ENCODE measurements around the gene ZDHHC11B.

The ZDHHC11B gene

DNA sequence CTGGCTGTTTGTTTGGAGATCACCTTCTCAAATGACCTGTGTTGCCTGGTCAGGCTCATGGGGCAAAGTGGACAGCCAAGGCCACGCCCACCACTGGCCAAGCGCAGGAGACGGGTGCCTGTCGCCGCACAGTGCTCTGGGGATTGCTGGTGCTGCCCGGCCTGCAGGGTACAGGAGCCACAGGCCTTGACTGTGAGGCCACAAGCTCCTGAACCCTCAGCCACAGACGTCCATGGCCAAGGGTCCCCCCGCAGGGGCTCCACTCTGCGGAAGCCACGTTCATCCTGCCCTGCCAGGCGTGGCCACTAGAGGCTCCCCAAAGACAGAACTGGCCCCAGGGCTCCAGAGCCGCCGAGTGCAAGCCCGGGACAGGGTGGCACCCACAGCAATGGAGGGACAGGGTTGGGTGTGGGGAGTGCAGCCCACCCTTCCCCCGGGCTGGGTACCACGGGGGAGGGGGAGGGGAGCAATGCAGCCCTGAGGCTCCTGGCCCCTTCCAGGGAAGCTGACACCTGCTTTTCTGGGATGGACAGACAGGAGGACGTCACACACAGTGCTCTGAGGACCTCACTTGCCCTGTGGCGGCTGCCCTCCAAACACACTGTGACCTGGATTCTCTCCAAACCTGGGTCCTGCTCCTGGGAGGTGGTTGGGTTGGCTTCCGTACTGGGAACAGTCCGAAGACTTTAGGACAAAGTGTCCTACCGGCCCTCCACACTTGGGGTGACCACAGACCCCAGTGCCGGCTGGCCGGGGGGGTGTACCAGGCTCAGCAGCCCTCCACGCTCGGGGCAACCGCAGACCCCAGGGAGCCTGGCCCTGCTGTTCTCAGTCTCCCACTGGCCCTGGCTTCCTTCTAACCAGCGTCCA lies 112.8 kb downstream of the ZDHHC11B start:
- DNase-seq: peak; percentile 56 to 59

DNA sequence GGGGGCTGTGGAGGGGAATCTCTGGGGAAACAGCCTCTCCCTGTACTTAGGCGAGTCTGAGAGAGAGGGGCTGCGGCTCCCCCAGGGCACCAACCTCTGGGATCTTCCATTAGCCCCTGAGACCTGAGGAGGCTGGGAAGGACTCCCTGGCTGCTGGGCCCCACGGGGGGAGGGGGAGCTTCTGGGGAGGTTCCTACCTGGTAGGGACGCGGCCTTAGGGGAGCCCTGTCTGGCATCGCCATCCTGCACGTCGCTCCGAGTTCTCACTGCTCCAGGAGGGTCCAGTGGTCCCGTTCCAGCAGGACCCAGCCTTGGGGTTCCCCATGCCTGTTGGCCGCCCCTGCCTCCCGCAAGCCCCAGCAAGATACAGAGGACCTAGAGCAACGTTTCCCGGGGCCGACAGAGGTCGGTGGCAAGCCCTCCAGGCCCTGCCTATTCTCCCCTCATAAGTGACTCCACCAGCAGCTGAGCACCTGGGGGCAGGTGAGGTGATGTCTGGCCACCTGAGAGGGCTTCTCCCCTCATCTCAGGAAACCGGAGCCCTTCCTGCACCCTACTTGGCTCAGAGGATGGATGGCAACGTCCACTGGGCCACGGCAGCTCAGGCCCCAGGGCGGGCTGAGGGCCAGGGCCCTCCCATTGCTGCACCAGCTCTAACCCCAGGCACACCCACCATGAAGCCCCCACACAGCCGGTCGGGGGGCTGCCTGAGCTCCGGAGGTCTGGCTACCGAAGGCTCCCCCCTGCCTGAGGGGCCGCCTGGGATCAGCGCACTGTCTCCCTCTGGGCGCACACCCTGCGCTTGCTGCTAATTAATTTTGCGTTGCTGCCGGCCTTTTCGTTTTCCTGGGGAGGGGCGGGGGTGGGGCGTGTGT lies 113.9 kb downstream of the ZDHHC11B start:
- no peak for DNase-seq

DNA sequence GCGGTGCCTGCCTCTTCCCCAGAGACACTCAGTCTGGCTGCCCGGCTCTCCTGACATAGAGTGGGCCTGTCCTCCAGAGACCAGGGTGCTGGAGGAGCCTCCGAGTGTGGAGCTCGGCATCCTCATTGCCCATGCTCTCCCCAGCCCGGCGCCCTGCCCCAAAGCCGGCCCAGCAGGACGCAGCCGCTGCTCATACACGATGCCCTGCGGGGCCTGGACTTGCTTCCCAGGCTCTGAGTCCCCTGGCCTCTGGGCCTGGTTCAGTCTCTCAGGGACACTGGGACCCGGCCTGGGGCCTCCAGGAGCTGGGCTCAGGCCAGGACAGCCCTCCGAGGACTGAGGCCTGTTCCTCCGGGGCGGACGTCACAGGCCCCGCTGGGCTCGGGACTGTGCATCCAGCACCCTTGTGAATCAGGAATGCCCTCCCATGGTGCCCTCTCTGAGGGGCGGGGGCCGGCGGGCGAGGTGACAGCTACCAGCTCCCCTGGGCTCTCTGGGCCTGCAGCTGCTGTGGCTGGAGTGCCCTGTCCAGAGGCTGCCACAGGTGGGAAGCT lies 114.6 kb downstream of the ZDHHC11B start:
- no peak for DNase-seq

DNA sequence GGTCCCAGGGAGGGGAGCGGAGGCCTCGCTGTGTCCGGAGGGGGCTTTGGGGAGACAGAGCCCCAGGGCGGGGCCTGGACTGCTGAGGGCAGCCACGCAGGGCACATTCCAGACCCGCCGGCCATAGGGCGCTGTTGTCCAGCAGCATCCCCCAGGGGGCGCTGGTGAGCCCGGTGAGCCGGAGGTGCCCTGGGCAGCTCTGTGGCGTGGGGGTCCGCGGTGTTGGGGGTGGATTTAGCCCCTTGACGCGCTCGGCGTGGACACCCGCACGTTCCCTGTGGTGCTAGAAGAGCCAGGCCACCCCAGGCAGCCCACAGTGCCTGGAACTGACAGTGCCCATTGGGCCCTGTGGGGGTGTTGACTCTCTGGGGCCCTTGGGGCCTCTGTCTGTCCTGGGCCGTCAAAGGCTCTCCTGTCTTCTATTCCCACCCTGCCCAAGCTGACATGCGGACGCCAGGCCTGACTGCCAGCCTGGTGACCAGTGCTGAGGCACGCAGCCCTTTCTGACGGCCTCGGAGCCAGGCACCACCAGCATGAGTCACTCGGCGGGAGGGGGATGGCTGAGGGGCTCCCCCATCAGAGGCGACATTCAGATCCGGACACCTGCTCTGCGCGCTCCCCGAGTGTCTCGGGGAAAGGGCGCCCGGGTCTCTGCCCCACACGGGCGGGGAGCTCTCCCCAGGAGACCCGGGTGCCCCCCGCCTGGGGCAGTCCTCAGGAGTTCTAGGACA lies 115.3 kb downstream of the ZDHHC11B start:
- DNase-seq: peak in 1 of 2 donors; percentile 56

DNA sequence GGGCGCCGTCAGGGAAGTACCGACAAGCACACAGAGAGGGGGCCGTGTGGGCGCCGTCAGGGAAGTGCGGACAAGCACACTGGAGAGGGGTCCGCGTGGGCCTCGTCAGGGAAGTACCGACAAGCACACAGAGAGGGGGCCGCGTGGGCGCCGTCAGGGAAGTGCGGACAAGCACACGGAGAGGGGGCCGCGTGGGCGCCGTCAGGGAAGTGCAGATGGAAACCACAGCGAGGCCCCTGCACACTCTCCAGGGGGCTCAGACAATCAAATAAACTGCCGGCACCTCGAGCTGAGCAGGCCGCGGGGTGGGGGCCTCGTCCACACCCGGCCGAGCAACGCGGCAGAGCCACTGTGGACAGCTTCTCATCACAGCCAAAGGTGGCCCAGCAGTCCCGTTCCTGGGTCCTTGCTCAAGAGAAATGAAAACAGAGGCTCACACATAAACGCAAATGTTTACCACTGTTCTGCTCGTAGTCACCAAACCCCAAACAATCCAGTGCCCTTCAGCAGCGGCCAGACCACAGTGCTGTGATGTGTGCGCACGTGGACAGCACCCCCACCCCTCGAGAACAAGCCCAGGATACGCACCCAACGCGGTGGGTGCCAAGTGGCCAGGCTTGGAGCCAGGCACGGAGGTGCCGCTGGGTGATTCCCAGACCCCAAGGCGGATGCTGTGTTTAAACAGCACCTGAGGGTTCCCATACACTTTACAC lies 116.1 kb downstream of the ZDHHC11B start:
- no peak for DNase-seq

DNA sequence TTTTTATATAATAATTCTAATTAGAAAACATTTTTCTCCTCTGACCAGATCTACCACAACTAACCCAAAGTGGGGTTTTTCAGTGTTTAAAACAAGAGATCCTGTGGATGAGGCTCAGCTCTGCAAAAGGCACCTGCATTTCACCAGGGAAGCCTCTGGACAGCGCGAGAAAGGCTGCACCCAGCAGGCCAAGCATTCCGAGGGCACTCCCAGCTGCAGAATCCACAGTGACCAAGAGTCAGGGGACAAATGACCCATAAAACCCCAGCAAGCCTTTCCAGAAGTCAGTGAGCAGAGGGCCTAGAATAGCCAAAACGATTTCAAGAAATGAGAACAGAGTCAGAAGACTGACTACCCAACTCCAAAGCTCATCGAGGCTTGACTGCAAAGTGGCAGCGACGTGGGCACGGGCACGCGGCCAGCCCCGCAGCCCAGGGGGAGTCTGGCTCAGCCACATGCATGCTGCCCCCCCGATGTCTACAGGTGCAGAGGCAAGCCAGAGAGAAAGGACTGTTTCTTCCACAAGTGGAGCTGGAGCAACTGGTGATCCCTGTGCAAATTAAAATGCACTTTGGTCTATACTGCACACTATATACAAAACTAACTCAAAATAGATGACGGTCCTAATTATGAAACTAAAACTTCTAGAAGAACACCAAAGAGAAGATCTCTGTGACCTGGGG lies 117.6 kb downstream of the ZDHHC11B start:
- DNase-seq: no peak

DNA sequence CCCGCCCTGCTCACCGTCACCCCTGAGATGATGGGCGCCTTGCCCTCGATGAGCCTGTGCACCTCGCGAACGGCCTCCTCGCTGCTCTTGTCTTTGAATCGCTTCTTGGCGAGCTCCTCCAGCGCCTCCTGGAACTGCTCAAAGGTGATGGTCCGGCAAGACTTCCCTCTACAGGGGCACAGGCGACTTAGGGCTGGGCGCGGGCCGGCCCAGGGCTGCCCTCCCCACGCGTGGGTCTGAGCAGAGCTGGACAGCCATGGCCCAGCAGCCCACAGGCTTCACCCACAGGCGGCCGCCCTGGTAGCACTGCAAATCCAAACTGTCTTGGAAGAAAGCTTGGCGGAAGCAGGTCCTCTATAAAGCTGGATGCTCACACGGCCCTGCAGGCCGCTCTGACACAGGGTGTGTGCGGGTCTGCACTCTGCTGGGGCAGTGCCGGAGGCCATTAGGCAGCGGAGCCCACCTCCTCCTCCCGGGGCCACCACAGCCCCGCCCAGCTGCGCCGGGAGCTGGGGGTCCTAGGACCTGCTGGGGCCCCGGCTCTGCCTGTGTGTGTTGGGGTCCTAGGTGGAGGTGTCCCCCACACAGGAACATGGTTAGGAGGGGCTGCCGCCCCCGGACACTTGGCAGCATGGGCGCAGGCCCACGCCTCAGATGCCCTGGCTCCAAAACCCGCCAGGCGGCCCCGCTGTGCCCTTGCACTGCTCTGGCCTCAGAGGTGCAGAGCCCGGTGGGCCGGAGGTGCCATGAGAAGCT lies 118.4 kb downstream of the ZDHHC11B start:
- no peak for DNase-seq

DNA sequence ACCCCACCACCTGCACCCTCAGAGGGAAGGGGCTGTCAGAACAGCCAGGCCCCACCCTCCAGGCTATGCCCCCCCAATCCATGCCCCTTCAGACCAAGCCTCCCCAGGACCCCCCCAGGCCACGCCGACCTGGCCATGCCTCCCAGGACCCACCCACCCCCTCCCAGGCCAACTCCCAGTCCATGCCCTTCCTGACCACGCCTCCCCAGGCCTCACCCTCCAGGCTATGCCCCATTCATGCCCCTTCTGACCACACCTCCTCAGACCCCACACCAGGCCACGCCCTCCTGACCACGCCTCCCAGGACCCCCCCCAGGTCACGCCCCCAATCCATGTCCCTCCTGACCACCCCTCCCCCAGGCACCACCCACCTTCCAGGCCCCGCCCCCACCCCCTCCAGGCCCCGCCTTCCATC lies 119.0 kb downstream of the ZDHHC11B start:
- no peak for DNase-seq

DNA sequence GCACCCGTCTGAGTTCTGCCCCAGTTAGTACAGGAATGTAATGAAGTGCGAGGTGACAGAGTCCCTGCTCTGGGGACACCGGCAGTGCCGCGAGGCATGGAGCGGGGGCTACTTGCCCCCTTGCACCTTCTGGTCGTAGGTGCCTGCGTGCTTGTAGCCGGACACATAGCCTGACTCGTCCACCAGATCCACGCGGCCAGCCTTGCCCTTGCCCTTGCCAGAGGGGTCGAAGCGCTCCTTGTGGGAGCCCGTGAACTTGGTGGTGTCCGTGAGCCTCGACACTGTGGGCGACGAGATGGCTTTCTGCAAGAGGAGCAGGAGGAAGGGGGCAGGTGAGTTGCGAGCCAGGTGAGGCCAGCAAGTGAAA lies 119.6 kb downstream of the ZDHHC11B start:
- no peak for DNase-seq

DNA sequence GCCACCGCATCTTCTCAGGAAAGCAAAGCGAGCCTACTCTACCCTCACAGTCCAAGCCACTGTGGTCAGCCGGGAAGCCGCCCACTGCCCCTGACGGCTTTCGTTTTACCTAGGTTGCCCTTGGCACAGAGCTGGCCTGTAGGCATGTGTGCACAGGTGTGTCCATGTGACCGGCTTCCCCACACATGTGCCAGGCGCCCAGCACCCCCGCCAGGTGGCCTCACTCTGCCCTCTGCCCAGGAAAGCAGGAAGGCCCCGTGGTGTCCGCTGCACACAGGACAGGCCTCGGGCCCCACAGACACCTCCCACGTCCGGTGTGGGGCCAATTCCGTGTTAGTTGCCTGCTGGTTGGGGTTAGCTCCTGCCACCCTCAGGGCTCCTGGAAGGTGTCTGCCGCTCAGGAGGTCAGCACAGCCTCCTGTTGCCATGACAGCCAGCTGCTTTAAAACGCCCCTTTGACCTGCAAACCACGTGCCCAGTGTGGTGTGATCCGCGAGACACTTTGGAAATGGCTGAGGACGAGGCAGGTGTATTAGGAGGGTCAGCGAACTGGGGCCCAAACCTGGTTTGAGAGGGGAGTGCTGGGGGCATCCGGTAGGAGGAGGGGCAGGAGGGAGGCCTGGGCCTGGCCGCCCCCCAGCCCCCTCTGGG lies 120.1 kb downstream of the ZDHHC11B start:
- DNase-seq: no peak

DNA sequence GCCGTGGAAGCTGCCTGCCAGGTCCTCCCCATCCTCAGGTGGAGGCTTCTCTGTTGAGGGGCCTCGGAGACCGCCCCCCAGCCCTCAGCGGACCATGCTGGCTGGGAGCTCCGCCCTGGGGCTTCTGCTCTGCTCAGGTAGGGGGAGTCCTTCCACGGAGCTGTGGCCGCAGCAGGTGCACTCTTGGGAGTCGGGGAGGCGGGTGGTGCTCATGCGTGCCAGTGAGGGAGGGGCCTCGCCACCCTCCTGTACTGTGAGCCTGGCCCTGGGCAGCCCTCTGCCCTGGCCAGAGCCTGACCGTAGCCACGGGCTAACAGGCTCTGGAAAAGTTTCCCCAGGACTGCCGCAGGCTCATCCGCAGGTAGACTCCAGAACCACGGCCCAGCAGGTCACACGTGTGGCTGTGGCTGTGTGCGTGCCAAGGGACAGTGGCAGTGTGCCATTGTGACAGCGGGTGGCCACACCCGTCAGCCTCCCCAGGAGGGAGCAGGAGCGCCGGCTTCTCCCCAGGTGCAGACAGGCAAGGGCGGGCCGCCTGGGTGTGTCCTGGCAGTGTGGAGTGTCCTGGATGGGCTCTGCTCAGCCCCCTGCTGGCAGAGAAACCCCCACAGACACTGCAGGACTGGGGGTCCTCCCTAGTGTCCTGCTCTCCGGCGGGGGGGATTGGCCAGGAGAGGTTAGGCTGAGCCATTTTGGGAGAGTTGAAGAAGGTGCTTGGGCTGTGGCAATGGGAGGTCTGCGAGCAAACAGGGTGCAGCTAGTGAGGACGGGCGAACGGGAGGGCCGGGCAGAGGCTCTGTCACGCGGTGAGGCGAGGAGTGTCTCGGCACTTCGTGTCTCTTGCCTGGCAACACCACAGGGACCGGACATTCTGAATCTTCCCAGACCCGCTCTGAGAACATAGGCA lies 120.8 kb downstream of the ZDHHC11B start:
- no peak for DNase-seq

DNA sequence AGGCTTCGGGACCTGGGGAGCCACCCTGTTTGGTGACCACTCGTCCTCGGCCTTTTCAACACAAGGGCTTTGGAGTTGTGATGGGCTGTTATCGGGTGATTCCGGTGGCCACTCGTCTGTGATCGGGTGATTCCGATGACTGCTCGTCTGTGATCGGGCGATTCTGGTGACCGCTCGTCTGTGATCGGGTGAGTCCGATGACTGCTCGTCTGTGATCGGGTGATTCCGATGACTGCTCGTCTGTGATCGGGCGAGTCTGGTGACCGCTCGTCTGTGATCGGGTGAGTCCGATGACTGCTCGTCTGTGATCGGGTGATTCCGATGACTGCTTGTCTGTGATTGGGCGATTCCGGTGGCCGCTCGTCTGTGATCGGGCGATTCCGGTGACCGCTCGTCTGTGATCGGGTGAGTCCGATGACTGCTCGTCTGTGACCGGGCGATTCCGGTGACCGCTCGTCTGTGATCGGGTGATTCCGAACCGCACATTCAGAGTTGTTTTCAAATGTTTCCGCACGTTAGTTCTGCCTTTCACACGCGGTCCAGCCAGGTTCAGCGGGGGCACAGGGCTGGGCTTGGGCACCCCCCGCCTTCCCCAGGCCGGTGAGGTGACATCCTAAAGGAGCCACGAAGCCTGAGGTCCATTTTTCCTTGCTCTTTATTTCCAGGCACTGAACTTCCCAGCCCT lies 121.6 kb downstream of the ZDHHC11B start:
- DNase-seq: no peak

DNA sequence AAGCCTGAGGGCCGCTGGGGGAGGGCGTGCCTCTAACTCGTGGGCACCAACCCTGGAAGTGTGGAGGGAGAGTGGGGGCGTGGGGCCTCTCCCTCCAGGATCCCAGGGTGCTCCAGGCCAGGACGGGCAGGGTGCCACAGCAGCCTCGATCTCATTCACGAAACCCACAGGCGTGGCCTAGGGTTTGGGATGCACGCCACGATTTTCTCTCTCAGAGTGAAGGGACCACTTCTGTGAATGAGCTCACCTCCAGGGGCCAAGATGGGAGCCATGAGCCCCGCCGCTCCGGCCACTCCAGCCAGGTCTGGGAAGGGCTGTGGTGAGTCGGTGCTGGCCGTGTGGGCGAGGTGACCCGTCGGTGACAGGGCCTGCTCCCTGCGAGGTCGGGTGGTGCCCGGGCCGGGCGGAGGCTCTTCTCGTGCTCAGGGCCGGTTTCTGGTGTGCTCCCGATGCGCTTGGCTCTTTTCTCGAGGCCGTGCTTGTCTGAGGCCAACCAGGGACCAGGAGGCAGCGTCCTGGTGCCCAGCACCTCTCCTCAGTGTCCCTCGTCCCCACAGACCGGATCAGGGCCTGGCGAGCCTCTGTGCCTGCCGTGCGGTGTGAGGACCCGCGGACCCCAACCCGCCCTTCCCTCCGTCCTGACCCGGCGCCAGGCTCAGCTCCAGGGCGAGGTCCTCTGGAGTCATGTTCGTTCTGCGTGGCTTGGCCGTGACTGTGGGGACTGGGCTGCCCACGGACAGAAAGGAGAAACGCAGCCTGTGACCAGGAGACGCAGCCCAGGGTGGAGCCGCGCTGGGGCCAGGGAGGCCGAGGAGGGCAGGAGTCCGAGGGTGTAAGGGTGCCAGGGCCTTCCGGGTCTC lies 122.4 kb downstream of the ZDHHC11B start:
- DNase-seq: no peak

DNA sequence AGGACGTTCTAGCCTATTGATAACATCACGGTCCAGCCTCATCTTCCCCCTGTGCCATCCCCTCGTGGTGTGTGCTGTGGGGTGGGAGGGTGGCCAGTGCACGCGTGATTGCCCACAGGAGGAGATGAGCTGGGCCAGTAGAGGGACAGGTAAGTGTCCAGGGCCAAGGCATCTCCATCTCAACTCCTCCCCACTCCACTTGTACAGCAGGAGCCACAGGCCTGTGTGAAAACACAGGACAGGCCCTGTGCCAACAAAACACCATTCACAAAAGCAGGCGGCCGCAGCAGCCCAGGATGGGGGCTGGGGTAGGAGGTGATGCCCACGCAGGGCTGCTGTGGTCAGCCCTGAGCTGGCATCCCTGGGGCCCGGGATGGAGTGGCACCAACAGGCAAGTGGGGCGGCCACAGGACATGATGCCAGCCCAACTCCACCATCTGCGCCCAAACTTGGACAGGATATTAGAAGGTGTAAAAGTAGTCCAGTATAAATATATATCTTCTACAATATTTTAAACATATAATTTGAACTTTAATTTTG lies 124.0 kb downstream of the ZDHHC11B start:
- DNase-seq: no peak

Data from stimulated activated CD4-positive, alpha-beta T cell treated with anti-CD3 and anti-CD28 coated beads, Interleukin-2, amount 100 ng/mL, for 48 hours (primary cell).